Ectodermal cell (in vitro differentiated cells): ENCODE measurements around the gene NR2C2AP.
"Not testable (repeated sequence)": the region's sequence is repeated elsewhere in the genome, so short reads cannot be mapped to it uniquely, and the experiment has no call there.

ENCODE experiments used
- H3K27ac ChIP-seq: 2 replicates; pipeline ENCODE4 v1.7.0; 2013; ENCODE audit warnings: mild to moderate bottlenecking, low read depth, low read length; ENCODE audit not compliant: insufficient read depth, poor library complexity, severe bottlenecking
- H3K27me3 ChIP-seq: 2 replicates; pipeline ENCODE4 v1.7.0; 2013; ENCODE audit warnings: mild to moderate bottlenecking, low read length; ENCODE audit not compliant: insufficient read depth, control insufficient read depth, poor library complexity, severe bottlenecking
- H3K36me3 ChIP-seq: one replicate; pipeline ENCODE4 v1.7.0; 2013; ENCODE audit warnings: low read length; ENCODE audit not compliant: control insufficient read depth, insufficient read depth
- H3K4me1 ChIP-seq: one replicate; pipeline ENCODE4 v1.7.0; 2013; ENCODE audit warnings: low read length; ENCODE audit not compliant: control insufficient read depth, insufficient read depth
- H3K4me3 ChIP-seq: 2 replicates; pipeline ENCODE4 v1.7.0; 2013; ENCODE audit warnings: low read depth, low read length, control low read depth; ENCODE audit not compliant: insufficient read depth
- H3K9me3 ChIP-seq: 2 replicates; pipeline ENCODE4 v1.7.0; 2013; ENCODE audit warnings: mild to moderate bottlenecking, low read length, moderate library complexity; ENCODE audit not compliant: control insufficient read depth
- WGBS, 2 experiments: methylation state at CpG; one replicate each; pipeline ENCODE4 v1.1.7; 2013; ENCODE audit warnings: missing lambda C conversion rate in 2 of 2; 5-methylcytosine and 5-hydroxymethylcytosine counted together

NR2C2AP gene

DNA sequence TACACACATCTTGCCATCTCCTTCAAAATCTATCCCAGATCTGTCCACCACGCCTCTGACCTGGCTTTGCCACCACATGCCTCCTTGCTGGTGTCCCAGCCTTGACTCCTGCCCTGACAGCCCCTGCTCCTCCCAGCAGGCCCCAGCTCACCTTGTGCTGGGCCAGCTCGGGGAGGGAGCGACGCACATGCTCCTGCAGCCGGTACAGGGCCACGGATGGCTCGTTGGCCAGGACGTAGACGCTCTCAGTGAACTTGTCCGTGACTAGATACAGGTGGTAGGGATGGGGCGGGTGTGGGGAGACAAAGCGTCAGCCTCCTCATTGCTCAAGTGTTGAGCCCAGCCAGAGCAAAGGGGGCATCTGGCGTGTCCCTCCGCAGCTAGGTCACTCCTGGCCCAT lies 16.5 kb downstream of the NR2C2AP start:
- no peaks in the 10 kb centered on the region for H3K27me3 ChIP-seq
- no peaks in the 10 kb centered on the region for H3K9me3 ChIP-seq
- no peak overlapping the region for H3K4me3 ChIP-seq
- no peak overlapping the region for H3K27ac ChIP-seq
- peaks cover 2% of the 10 kb centered on the region for H3K4me1 ChIP-seq
- WGBS, 2 experiments: 96 to 97% methylated on average over 14 of the region's 14 CpGs
- peaks cover 3% of the 10 kb centered on the region for H3K36me3 ChIP-seq

DNA sequence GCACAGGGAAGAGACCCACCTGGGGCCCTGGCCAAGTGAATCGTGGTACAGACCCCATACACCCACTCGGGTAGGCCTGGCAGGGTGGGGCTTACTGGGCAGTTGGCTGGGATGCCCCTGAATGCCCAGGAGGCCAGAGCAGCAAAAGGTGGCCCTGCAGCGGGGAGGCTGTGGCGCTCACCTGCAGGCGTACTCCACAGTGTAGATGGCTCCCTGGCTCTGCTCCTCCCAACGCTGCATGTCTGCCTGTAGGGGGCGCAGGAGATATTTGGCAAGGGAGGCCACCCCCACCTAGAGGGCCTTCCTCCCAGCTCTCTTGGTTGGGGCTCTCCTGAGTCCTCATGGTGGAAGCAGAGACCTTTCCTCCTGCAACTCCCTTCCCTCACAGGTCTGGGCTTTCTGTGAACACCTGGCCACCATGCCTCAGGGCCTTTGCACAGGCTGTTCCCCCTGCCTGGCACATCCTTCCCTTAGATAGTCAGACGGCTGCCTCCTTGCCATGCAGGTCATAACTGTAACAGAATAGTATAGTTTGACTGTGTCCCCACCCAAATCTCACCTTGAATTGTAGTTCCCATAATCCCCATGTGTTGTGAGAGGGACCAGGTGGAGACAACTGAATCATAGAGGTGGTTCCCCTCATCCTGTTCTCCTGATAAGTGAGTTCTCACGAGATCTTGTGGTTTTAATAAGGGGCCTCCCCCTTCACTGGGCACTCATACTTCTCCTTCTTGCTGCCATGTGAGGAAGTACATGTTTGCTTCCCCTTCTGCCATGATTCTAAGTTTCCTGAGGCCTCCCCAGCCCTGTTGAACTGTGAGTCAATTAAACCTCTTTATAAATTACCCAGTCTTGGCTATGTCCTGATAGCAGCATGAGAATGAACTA lies 17.1 kb downstream of the NR2C2AP start:
- Histone ChIP-seq H3K9me3 (no peaks in the 10 kb centered on the region), H3K4me3 (no peak overlapping the region), H3K36me3 (peaks cover 3% of the 10 kb centered on the region), H3K27ac (no peak overlapping the region), H3K27me3 (no peaks in the 10 kb centered on the region), H3K4me1 (peaks cover 1% of the 10 kb centered on the region)
- 58 to 61% methylated on average over 9 of the region's 9 CpGs for WGBS, 2 experiments

GRCh38 chr19:19181488-19181998 lies 21.7 kb downstream of the NR2C2AP start:
- no peak overlapping the region for H3K27ac ChIP-seq
- H3K4me1 ChIP-seq: no peaks in the 10 kb centered on the region
- no peak overlapping the region for H3K4me3 ChIP-seq
- H3K9me3 ChIP-seq: no peaks in the 10 kb centered on the region
- H3K36me3 ChIP-seq: peaks cover 3% of the 10 kb centered on the region
- WGBS, 2 experiments: 94 to 95% methylated on average over 9 of the region's 9 CpGs
- H3K27me3 ChIP-seq: no peaks in the 10 kb centered on the region

GRCh38 chr19:19179548-19180441 lies 23.4 kb downstream of the NR2C2AP start:
- H3K4me1 ChIP-seq: no peaks in the 10 kb centered on the region
- H3K27ac ChIP-seq: no peak overlapping the region
- H3K4me3 ChIP-seq: no peak overlapping the region
- WGBS, 2 experiments: 92% methylated on average over 17 of the region's 17 CpGs
- H3K27me3 ChIP-seq: no peaks in the 10 kb centered on the region
- H3K36me3 ChIP-seq: peaks cover 3% of the 10 kb centered on the region
- no peaks in the 10 kb centered on the region for H3K9me3 ChIP-seq

DNA sequence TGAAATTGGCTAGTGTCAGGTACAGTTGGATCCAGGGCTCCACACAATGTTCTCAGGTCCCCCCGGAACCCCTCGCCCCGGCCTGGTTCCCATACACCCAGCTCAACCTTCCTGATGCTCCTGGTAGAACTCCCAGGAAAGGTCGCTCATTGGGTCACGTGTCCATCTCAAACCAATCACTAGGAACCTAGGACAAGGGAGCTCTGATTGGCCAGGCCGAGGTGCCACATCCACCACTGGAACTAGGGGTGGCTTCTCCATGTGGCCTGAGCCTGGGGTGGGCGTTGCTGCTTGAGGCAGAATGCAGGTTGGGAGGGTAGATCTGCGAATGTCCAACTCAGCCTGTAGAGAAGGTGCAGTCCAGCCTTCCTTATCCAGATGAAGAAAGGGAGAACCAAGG lies 26.3 kb downstream of the NR2C2AP start:
- Histone ChIP-seq H3K4me3 (no peak overlapping the region), H3K4me1 (no peaks in the 10 kb centered on the region), H3K27me3 (no peaks in the 10 kb centered on the region), H3K9me3 (no peaks in the 10 kb centered on the region), H3K36me3 (no peaks in the 10 kb centered on the region), H3K27ac (no peak overlapping the region)
- WGBS, 2 experiments: 87 to 89% methylated on average over 8 of the region's 8 CpGs

GRCh38 chr19:19173243-19173642 lies 30.0 kb downstream of the NR2C2AP start:
- not testable (repeated sequence) for H3K9me3 ChIP-seq, H3K27ac ChIP-seq, H3K4me1 ChIP-seq, H3K36me3 ChIP-seq, H3K4me3 ChIP-seq
- 90 to 94% methylated on average over 4 of the region's 5 CpGs for WGBS, 2 experiments
- peaks cover 27% of the 10 kb centered on the region for H3K27me3 ChIP-seq

GRCh38 chr19:19171821-19172532 lies 31.2 kb downstream of the NR2C2AP start:
- whole genome bisulfite sequencing, 2 experiments: 70% methylated on average over 8 of the region's 8 CpGs
- peaks cover 6% of the 10 kb centered on the region for H3K4me1 ChIP-seq
- no peaks in the 10 kb centered on the region for H3K9me3 ChIP-seq
- H3K27ac ChIP-seq: no peak overlapping the region
- H3K27me3 ChIP-seq: peaks cover 27% of the 10 kb centered on the region
- H3K36me3 ChIP-seq: no peaks in the 10 kb centered on the region
- no peak overlapping the region for H3K4me3 ChIP-seq

DNA sequence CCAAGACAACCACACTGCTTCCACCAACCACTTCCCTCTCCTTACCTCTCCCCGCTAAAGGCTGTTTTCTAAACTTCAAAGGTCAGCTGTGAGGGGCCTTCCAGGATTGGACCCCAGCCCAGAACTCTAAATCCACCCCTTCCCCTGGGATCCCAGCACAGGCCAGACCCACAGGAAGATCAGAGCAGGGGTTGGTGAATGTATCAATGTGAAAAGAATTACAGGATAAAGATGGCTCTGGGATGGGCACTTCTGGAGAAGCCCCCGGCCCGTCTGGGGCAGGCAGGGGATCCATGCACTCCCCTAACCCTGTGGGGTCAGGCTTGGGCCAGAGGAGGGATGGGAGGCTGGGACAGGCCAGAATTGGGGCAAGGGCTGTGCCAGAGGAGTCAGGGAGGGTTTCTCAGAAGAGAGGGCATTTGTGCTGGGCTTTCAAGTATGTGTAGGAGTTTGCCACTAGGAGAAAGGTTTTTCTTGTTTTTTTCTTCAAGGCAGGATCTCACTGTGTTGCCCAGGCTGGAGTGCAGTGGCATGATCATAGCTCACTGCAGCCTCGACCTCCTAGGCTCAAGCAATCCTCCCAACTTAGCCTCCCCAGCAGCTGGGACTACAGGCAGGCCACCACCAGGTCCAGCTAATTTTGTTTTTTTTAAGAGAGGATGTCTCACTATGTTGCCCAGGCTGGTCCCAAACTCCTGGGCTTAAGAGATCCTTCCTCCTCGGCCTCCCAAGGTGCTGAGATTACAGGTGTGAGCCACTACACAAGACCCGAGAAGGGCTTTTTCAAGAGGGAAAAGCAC lies 32.1 kb downstream of the NR2C2AP start:
- peaks cover 6% of the 10 kb centered on the region for H3K4me1 ChIP-seq
- H3K27ac ChIP-seq: no peak overlapping the region
- H3K9me3 ChIP-seq: no peaks in the 10 kb centered on the region
- peaks cover 27% of the 10 kb centered on the region for H3K27me3 ChIP-seq
- no peaks in the 10 kb centered on the region for H3K36me3 ChIP-seq
- WGBS, 2 experiments: 88 to 92% methylated on average over 6 of the region's 6 CpGs
- H3K4me3 ChIP-seq: no peak overlapping the region

- WGBS, 2 experiments: 20 to 21% methylated on average over 56 of the region's 56 CpGs
- Histone ChIP-seq H3K36me3 (no peaks in the 10 kb centered on the region), H3K4me3 (no peak within 1 kb of the TSS), H3K9me3 (no peaks in the 10 kb centered on the region), H3K4me1 (peaks cover 6% of the 10 kb centered on the region), H3K27ac (no peak within 1 kb of the TSS), H3K27me3 (peaks cover 27% of the 10 kb centered on the region)
Observed at GRCh38 chr19:19170053-19170872, 33.0 kb downstream of the NR2C2AP start, which contains the start of gene MEF2B. MEF2B (minus strand) TSS chr19:19170263; CDS start chr19:19150735, 19,528 bp downstream.
